H9 (cell line): Measurements from ENCODE around the gene FARP2. TPM values are rescaled to one million over a fixed set of nuclear protein-coding genes. Genes with fewer than 3 reads are reported as not detected.

Experiments used
- DNase-seq: peaks from one replicate; pipeline ENCODE4 v3.0.0-alpha.2; 2017
- H2AFZ ChIP-seq: one replicate; pipeline ENCODE4 v1.6.1; 2013; ENCODE audit warnings: mild to moderate bottlenecking, low read length, control low read depth, moderate library complexity
- H2AK5ac ChIP-seq: 2 replicates; pipeline ENCODE4 v1.6.1; 2013; ENCODE audit warnings: low read length, control low read depth, mixed read lengths; ENCODE audit not compliant: insufficient read length
- H2BK120ac ChIP-seq: one replicate; pipeline ENCODE4 v1.6.1; 2013; ENCODE audit warnings: low read depth, mild to moderate bottlenecking, low read length, control low read depth, inconsistent platforms; ENCODE audit not compliant: poor library complexity, severe bottlenecking
- H2BK12ac ChIP-seq: 2 replicates; pipeline ENCODE4 v1.6.1; 2013; ENCODE audit warnings: low read length, control low read depth, mixed read lengths, low read depth; ENCODE audit not compliant: insufficient read length
- H2BK15ac ChIP-seq: 2 replicates; pipeline ENCODE4 v1.6.1; 2013; ENCODE audit warnings: low read depth, low read length, control low read depth
- H2BK20ac ChIP-seq: one replicate; pipeline ENCODE4 v1.6.1; 2013; ENCODE audit warnings: low read depth, mild to moderate bottlenecking, low read length, control low read depth, inconsistent platforms; ENCODE audit not compliant: poor library complexity, severe bottlenecking
- H2BK5ac ChIP-seq: 2 replicates; pipeline ENCODE4 v1.6.1; 2013; ENCODE audit warnings: low read length, control low read depth, mixed read lengths; ENCODE audit not compliant: insufficient read length
- H3K14ac ChIP-seq: 2 replicates; pipeline ENCODE4 v1.6.1; 2013; ENCODE audit warnings: low read length, control low read depth; ENCODE audit not compliant: insufficient read depth
- H3K18ac ChIP-seq: 2 replicates; pipeline ENCODE4 v1.6.1; 2013; ENCODE audit warnings: low read depth, mild to moderate bottlenecking, mixed read lengths, low read length, control low read depth; ENCODE audit not compliant: insufficient read length
- H3K23ac ChIP-seq: 2 replicates; pipeline ENCODE4 v1.6.1; 2013; ENCODE audit warnings: low read length, control low read depth, mixed read lengths, low read depth; ENCODE audit not compliant: insufficient read length
- H3K23me2 ChIP-seq: 2 replicates; pipeline ENCODE4 v1.6.1; 2013; ENCODE audit warnings: low read depth, mild to moderate bottlenecking, mixed read lengths, low read length, control low read depth; ENCODE audit not compliant: insufficient read length, poor library complexity, severe bottlenecking
- H3K27ac ChIP-seq: 2 replicates; pipeline ENCODE4 v1.5.1; 2013; ENCODE audit warnings: low read length, control low read depth, mixed read lengths, low read depth; ENCODE audit not compliant: insufficient read length
- H3K27me3 ChIP-seq: 2 replicates; pipeline ENCODE4 v1.6.1; 2013; ENCODE audit warnings: low read length, control low read depth, inconsistent platforms; ENCODE audit not compliant: insufficient read depth
- H3K4ac ChIP-seq: 2 replicates; pipeline ENCODE4 v1.6.1; 2013; ENCODE audit warnings: low read depth, mild to moderate bottlenecking, control low read depth, inconsistent platforms, low read length, moderate library complexity
- H3K4me1 ChIP-seq: 2 replicates; pipeline ENCODE4 v1.6.1; 2013; ENCODE audit warnings: low read length, control low read depth, inconsistent platforms; ENCODE audit not compliant: insufficient read depth
- H3K4me2 ChIP-seq: 2 replicates; pipeline ENCODE4 v1.6.1; 2013; ENCODE audit warnings: low read length, control low read depth, mixed read lengths; ENCODE audit not compliant: insufficient read length, insufficient read depth
- H3K56ac ChIP-seq: 2 replicates; pipeline ENCODE4 v1.6.1; 2013; ENCODE audit warnings: low read depth, mild to moderate bottlenecking, mixed read lengths, low read length, control low read depth; ENCODE audit not compliant: insufficient read length
- H3K79me1 ChIP-seq: 2 replicates; pipeline ENCODE4 v1.6.1; 2013; ENCODE audit warnings: low read depth, mild to moderate bottlenecking, moderate library complexity, low read length, control low read depth, inconsistent platforms; ENCODE audit not compliant: insufficient read depth, poor library complexity, severe bottlenecking
- H3K79me2 ChIP-seq: 2 replicates; pipeline ENCODE4 v1.6.1; 2013; ENCODE audit warnings: low read length, control low read depth, inconsistent platforms; ENCODE audit not compliant: insufficient read depth
- H3K9ac ChIP-seq: 2 replicates; pipeline ENCODE4 v1.6.1; 2013; ENCODE audit warnings: low read length, control low read depth, mixed read lengths; ENCODE audit not compliant: insufficient read length; ENCODE audit errors: extremely low read depth
- H3K9me3 ChIP-seq: one replicate; pipeline ENCODE4 v1.6.1; 2013; ENCODE audit warnings: low read depth, low read length, inconsistent platforms; ENCODE audit not compliant: control insufficient read depth
- H3T11ph ChIP-seq: one replicate; pipeline ENCODE4 v1.6.1; 2013; ENCODE audit warnings: mild to moderate bottlenecking, low read length, control low read depth, inconsistent platforms
- H4K20me1 ChIP-seq: one replicate; pipeline ENCODE4 v1.6.1; 2013; ENCODE audit not compliant: control insufficient read depth, insufficient read length, insufficient read depth
- H4K5ac ChIP-seq: 2 replicates; pipeline ENCODE4 v1.6.1; 2013; ENCODE audit warnings: low read depth, mild to moderate bottlenecking, mixed read lengths, low read length, control low read depth; ENCODE audit not compliant: insufficient read length
- H4K8ac ChIP-seq: replicated peaks from 2 replicates; pipeline ENCODE4 v1.6.1; 2013; ENCODE audit warnings: low read length, control low read depth, mixed read lengths, low read depth; ENCODE audit not compliant: insufficient read length
- H4K91ac ChIP-seq: 2 replicates; pipeline ENCODE4 v1.6.1; 2013; ENCODE audit warnings: low read depth, mild to moderate bottlenecking, moderate library complexity, mixed read lengths, low read length, control low read depth; ENCODE audit not compliant: insufficient read length
- H3K27ac Mint-ChIP-seq, 3 experiments: 2 replicates in 2 of 3; 3 replicates in 1 of 3; pipeline ENCODE4 v1.8.0; 2020 to 2021; ENCODE audit warnings: mixed read lengths in 3 of 3, mild to moderate bottlenecking in 1 of 3, moderate library complexity in 1 of 3
- H3K27me3 Mint-ChIP-seq: 2 replicates; pipeline ENCODE4 v1.8.0; 2021; ENCODE audit warnings: low read depth, mild to moderate bottlenecking, moderate library complexity, mixed read lengths
- H3K36me3 Mint-ChIP-seq, 3 experiments: 2 replicates in 2 of 3; 3 replicates in 1 of 3; pipeline ENCODE4 v1.8.0; 2020 to 2021; ENCODE audit warnings: low read depth in 3 of 3, mixed read lengths in 3 of 3; ENCODE audit not compliant: insufficient read depth in 1 of 3
- H3K4me1 Mint-ChIP-seq, 2 experiments: 2 replicates each; pipeline ENCODE4 v1.8.0; 2020; ENCODE audit warnings: mixed read lengths in 2 of 2
- H3K4me3 Mint-ChIP-seq, 2 experiments: 2 replicates in 1 of 2; 3 replicates in 1 of 2; pipeline ENCODE4 v1.8.0; 2020 to 2021; ENCODE audit warnings: mild to moderate bottlenecking in 2 of 2, mixed read lengths in 2 of 2, moderate library complexity in 1 of 2
- H3K9me3 Mint-ChIP-seq, 2 experiments: 2 replicates in 1 of 2; 3 replicates in 1 of 2; pipeline ENCODE4 v1.8.0; 2020; ENCODE audit warnings: mild to moderate bottlenecking in 2 of 2, mixed read lengths in 2 of 2, moderate library complexity in 1 of 2
- WGBS: extraction: QIAGEN DNeasy Blood & Tissue Kit; methylation state at CpG from one replicate; pipeline ENCODE4 v1.1.7; 2013; ENCODE audit warnings: missing lambda C conversion rate, low lambda C conversion rate, mixed read lengths; ENCODE audit not compliant: insufficient read length; ENCODE audit errors: extremely low coverage; 5-methylcytosine and 5-hydroxymethylcytosine counted together
- total RNA-seq: library from RNA; stranded (reverse); gene quantifications from 2 replicates; pipeline ENCODE4 v1.2.1, GENCODE V29; 2021
- TF ChIP-seq, protein P1 (sequence below): fragments of 200-600 bp; sonication (generic); conservative IDR thresholded peaks from 3 replicates; pipeline ENCODE4 v1.8.0; 2021; ENCODE audit warnings: antibody characterized with exemption, mild to moderate bottlenecking

FARP2 gene
- total RNA-seq, 1 experiment from 2014 or later = 33.9 TPM

GRCh38 chr2:241473399-241473798 is 117.3 kb downstream of the FARP2 start:
- Histone ChIP-seq H4K91ac (no peak overlapping the region), H3K9ac (no peak overlapping the region), H2BK120ac (no peak overlapping the region), H3K18ac (no peak overlapping the region), H3K4me1 (no peaks in the 10 kb centered on the region), H2BK20ac (no peak overlapping the region), H2BK5ac (no peak overlapping the region), H3K56ac (no peak overlapping the region), H3T11ph (no peak overlapping the region), H3K23ac (no peak overlapping the region), H2AK5ac (no peak overlapping the region), H3K79me2 (no peaks in the 10 kb centered on the region), H3K79me1 (no peaks in the 10 kb centered on the region), H3K14ac (no peak overlapping the region), H2AFZ (no peak overlapping the region), H3K4ac (no peak overlapping the region), H2BK15ac (no peak overlapping the region), H4K5ac (no peak overlapping the region), H4K20me1 (no peaks in the 10 kb centered on the region), H3K9me3 (no peaks in the 10 kb centered on the region), H3K4me2 (no peak overlapping the region), H3K27me3 (no peaks in the 10 kb centered on the region), H3K23me2 (no peaks in the 10 kb centered on the region), H3K27ac (no peak overlapping the region), H4K8ac (no peak overlapping the region), H2BK12ac (no peak overlapping the region)
- H3K36me3 Mint-ChIP-seq = peaks cover 0 to 4% (median under 1%) of the 10 kb centered on the region in 3 experiments; a peak in 4 of 7 replicates
- no peak overlapping the region for H3K27ac Mint-ChIP-seq
- peaks cover 27% of the 10 kb centered on the region for H3K27me3 Mint-ChIP-seq
- no CpG with 5 or more reads among the region's 3 CpGs for WGBS
- H3K4me3 Mint-ChIP-seq = no peak overlapping the region
- no peak for DNase-seq
- TF ChIP-seq, protein P1, sequence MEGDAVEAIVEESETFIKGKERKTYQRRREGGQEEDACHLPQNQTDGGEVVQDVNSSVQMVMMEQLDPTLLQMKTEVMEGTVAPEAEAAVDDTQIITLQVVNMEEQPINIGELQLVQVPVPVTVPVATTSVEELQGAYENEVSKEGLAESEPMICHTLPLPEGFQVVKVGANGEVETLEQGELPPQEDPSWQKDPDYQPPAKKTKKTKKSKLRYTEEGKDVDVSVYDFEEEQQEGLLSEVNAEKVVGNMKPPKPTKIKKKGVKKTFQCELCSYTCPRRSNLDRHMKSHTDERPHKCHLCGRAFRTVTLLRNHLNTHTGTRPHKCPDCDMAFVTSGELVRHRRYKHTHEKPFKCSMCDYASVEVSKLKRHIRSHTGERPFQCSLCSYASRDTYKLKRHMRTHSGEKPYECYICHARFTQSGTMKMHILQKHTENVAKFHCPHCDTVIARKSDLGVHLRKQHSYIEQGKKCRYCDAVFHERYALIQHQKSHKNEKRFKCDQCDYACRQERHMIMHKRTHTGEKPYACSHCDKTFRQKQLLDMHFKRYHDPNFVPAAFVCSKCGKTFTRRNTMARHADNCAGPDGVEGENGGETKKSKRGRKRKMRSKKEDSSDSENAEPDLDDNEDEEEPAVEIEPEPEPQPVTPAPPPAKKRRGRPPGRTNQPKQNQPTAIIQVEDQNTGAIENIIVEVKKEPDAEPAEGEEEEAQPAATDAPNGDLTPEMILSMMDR = no peak
- H3K4me1 Mint-ChIP-seq = no peaks in the 10 kb centered on the region
- H3K9me3 Mint-ChIP-seq = peaks cover 12 to 14% of the 10 kb centered on the region in 2 experiments; a peak in 2 of 5 replicates
